Measurements from ENCODE around the gene SART3. TPM values are rescaled to one million over a fixed set of nuclear protein-coding genes. Genes with fewer than 3 reads are reported as not detected.
"Not testable (repeated sequence)": the region's sequence is repeated elsewhere in the genome, so short reads cannot be mapped to it uniquely, and the experiment has no call there.

The SART3 gene
- total RNA-seq, 1 experiment from 2014 or later, result 108 TPM

GRCh38 chr12:108495823-108496579 lies 65.0 kb downstream of the SART3 start:
- Histone ChIP-seq H3K27ac (ENCODE audit: low read length) (no peak overlapping the region), H3K9me3 (ENCODE audit: low read length) (no peaks in the 10 kb centered on the region), H2AFZ (ENCODE audit: low read length) (no peak overlapping the region)

GRCh38 chr12:108495054-108495453 lies 65.9 kb downstream of the SART3 start:
- DNase-seq, result peak; percentile 85
- no peaks in the 10 kb centered on the region for H4K20me1 ChIP-seq (ENCODE audit: insufficient read depth, low read depth, low read length)
- H3K27me3 ChIP-seq (ENCODE audit: low read length), result no peaks in the 10 kb centered on the region
- H3K9me3 ChIP-seq (ENCODE audit: low read length), result no peaks in the 10 kb centered on the region
- no peak overlapping the region for H3K4me3 ChIP-seq (ENCODE audit: low read length)
- H3K27ac ChIP-seq (ENCODE audit: low read length), result no peak overlapping the region
- H3K9ac ChIP-seq (ENCODE audit: low read length), result no peak overlapping the region
- H2AFZ ChIP-seq (ENCODE audit: low read length), result no peak overlapping the region
- no peaks in the 10 kb centered on the region for H3K36me3 ChIP-seq (ENCODE audit: insufficient read depth, low read length)
- no peaks in the 10 kb centered on the region for H3K9me2 ChIP-seq (replicated peaks; ENCODE audit: insufficient read depth, low read length)
- H3K79me2 ChIP-seq (ENCODE audit: low read length), result no peaks in the 10 kb centered on the region
- H3K4me2 ChIP-seq (ENCODE audit: low read depth, low read length, poor library complexity, severe bottlenecking), result no peak overlapping the region
- H3K4me1 ChIP-seq (ENCODE audit: low read length), result no peaks in the 10 kb centered on the region

More at GRCh38 chr12:108495823-108496579, 65.0 kb downstream of the SART3 start:
- Histone ChIP-seq H3K9me2 (replicated peaks; ENCODE audit: insufficient read depth, low read length) (no peaks in the 10 kb centered on the region), H3K27me3 (ENCODE audit: low read length) (no peaks in the 10 kb centered on the region), H3K4me3 (ENCODE audit: low read length) (no peak overlapping the region), H3K9ac (ENCODE audit: low read length) (no peak overlapping the region), H3K36me3 (ENCODE audit: insufficient read depth, low read length) (no peaks in the 10 kb centered on the region), H3K4me1 (ENCODE audit: low read length) (no peaks in the 10 kb centered on the region), H3K79me2 (ENCODE audit: low read length) (no peaks in the 10 kb centered on the region), H4K20me1 (ENCODE audit: insufficient read depth, low read depth, low read length) (no peaks in the 10 kb centered on the region), H3K4me2 (ENCODE audit: low read depth, low read length, poor library complexity, severe bottlenecking) (no peak overlapping the region)
- DNase-seq, result no peak

DNA sequence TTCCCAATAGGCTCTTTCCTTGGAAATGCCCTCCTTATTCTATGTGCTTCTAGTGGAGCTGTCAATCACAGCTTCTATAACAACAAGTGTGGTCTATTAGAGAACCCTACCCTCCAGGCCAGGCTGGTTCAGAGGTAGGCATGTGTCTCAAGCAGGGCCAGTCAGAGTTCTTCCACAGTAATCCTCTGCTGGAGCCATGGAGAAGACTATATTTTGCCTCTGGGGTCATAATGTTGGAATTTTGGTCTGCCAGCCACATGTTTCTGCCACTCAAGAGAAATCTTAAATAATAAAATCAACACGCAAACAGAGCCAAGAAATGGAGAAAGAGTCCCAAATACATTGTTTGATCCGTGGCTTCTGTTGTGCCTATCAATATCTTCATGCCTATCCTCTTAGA lies 69.7 kb downstream of the SART3 start:
- H3K27me3 ChIP-seq (ENCODE audit: low read length), result no peaks in the 10 kb centered on the region
- no peaks in the 10 kb centered on the region for H4K20me1 ChIP-seq (ENCODE audit: insufficient read depth, low read depth, low read length)

GRCh38 chr12:108487029-108487428 lies 73.9 kb downstream of the SART3 start:
- H3K36me3 ChIP-seq (ENCODE audit: insufficient read depth, low read length); H3K9ac ChIP-seq (ENCODE audit: low read length); DNase-seq; H4K20me1 ChIP-seq (ENCODE audit: insufficient read depth, low read depth, low read length); H3K27ac ChIP-seq (ENCODE audit: low read length); H3K9me3 ChIP-seq (ENCODE audit: low read length); H3K4me2 ChIP-seq (ENCODE audit: low read depth, low read length, poor library complexity, severe bottlenecking); H3K27me3 ChIP-seq (ENCODE audit: low read length); H3K79me2 ChIP-seq (ENCODE audit: low read length); H3K4me3 ChIP-seq (ENCODE audit: low read length); H3K4me1 ChIP-seq (ENCODE audit: low read length); H2AFZ ChIP-seq (ENCODE audit: low read length); H3K9me2 ChIP-seq (replicated peaks; ENCODE audit: insufficient read depth, low read length): not testable (repeated sequence)

More for the DNA sequence above, 69.7 kb downstream of the SART3 start:
- H3K9ac ChIP-seq (ENCODE audit: low read length), result no peak overlapping the region
- no peaks in the 10 kb centered on the region for H3K9me2 ChIP-seq (replicated peaks; ENCODE audit: insufficient read depth, low read length)
- H3K9me3 ChIP-seq (ENCODE audit: low read length), result no peaks in the 10 kb centered on the region
- H3K36me3 ChIP-seq (ENCODE audit: insufficient read depth, low read length), result no peaks in the 10 kb centered on the region
- H3K4me2 ChIP-seq (ENCODE audit: low read depth, low read length, poor library complexity, severe bottlenecking), result no peak overlapping the region
- no peaks in the 10 kb centered on the region for H3K4me1 ChIP-seq (ENCODE audit: low read length)
- no peak overlapping the region for H3K4me3 ChIP-seq (ENCODE audit: low read length)
- H3K79me2 ChIP-seq (ENCODE audit: low read length), result no peaks in the 10 kb centered on the region
- no peak overlapping the region for H2AFZ ChIP-seq (ENCODE audit: low read length)
- no peak overlapping the region for H3K27ac ChIP-seq (ENCODE audit: low read length)
- DNase-seq, result no peak

- H3K9me2 ChIP-seq (replicated peaks; ENCODE audit: insufficient read depth, low read length); H2AFZ ChIP-seq (ENCODE audit: low read length); H3K4me1 ChIP-seq (ENCODE audit: low read length); H3K79me2 ChIP-seq (ENCODE audit: low read length); H3K27ac ChIP-seq (ENCODE audit: low read length); H3K4me2 ChIP-seq (ENCODE audit: low read depth, low read length, poor library complexity, severe bottlenecking); H3K36me3 ChIP-seq (ENCODE audit: insufficient read depth, low read length); H3K9me3 ChIP-seq (ENCODE audit: low read length); H3K27me3 ChIP-seq (ENCODE audit: low read length); H3K9ac ChIP-seq (ENCODE audit: low read length); H3K4me3 ChIP-seq (ENCODE audit: low read length); DNase-seq; H4K20me1 ChIP-seq (ENCODE audit: insufficient read depth, low read depth, low read length): not testable (repeated sequence)
Measured at GRCh38 chr12:108485371-108485770, 75.6 kb downstream of the SART3 start.

- Histone ChIP-seq H3K36me3 (ENCODE audit: insufficient read depth, low read length) (no peaks in the 10 kb centered on the region), H3K9me3 (ENCODE audit: low read length) (no peaks in the 10 kb centered on the region), H3K4me1 (ENCODE audit: low read length) (no peaks in the 10 kb centered on the region), H3K4me2 (ENCODE audit: low read depth, low read length, poor library complexity, severe bottlenecking) (no peak overlapping the region), H3K27ac (ENCODE audit: low read length) (no peak overlapping the region), H4K20me1 (ENCODE audit: insufficient read depth, low read depth, low read length) (no peaks in the 10 kb centered on the region), H3K27me3 (ENCODE audit: low read length) (no peaks in the 10 kb centered on the region), H3K79me2 (ENCODE audit: low read length) (no peaks in the 10 kb centered on the region), H3K9ac (ENCODE audit: low read length) (no peak overlapping the region), H3K9me2 (replicated peaks; ENCODE audit: insufficient read depth, low read length) (no peaks in the 10 kb centered on the region), H3K4me3 (ENCODE audit: low read length) (no peak overlapping the region), H2AFZ (ENCODE audit: low read length) (no peak overlapping the region)
- no peak for DNase-seq
Measured at GRCh38 chr12:108484845-108485244, 76.1 kb downstream of the SART3 start.

- Histone ChIP-seq H3K4me3 (ENCODE audit: low read length) (no peak overlapping the region), H2AFZ (ENCODE audit: low read length) (no peak overlapping the region), H3K9me2 (replicated peaks; ENCODE audit: insufficient read depth, low read length) (no peaks in the 10 kb centered on the region), H3K9ac (ENCODE audit: low read length) (no peak overlapping the region), H3K9me3 (ENCODE audit: low read length) (no peaks in the 10 kb centered on the region), H4K20me1 (ENCODE audit: insufficient read depth, low read depth, low read length) (no peaks in the 10 kb centered on the region), H3K4me1 (ENCODE audit: low read length) (no peaks in the 10 kb centered on the region), H3K27ac (ENCODE audit: low read length) (no peak overlapping the region), H3K4me2 (ENCODE audit: low read depth, low read length, poor library complexity, severe bottlenecking) (no peak overlapping the region), H3K27me3 (ENCODE audit: low read length) (no peaks in the 10 kb centered on the region), H3K36me3 (ENCODE audit: insufficient read depth, low read length) (no peaks in the 10 kb centered on the region), H3K79me2 (ENCODE audit: low read length) (no peaks in the 10 kb centered on the region)
- DNase-seq, result no peak
Measured at GRCh38 chr12:108484431-108484830, 76.5 kb downstream of the SART3 start.

GRCh38 chr12:108483213-108484059 lies 77.5 kb downstream of the SART3 start:
- H3K4me2 ChIP-seq (ENCODE audit: low read depth, low read length, poor library complexity, severe bottlenecking), result no peak overlapping the region
- H4K20me1 ChIP-seq (ENCODE audit: insufficient read depth, low read depth, low read length), result no peaks in the 10 kb centered on the region
- no peak for DNase-seq
- no peaks in the 10 kb centered on the region for H3K9me3 ChIP-seq (ENCODE audit: low read length)
- H3K36me3 ChIP-seq (ENCODE audit: insufficient read depth, low read length), result no peaks in the 10 kb centered on the region
- H3K4me1 ChIP-seq (ENCODE audit: low read length), result no peaks in the 10 kb centered on the region
- H3K4me3 ChIP-seq (ENCODE audit: low read length), result no peak overlapping the region
- H2AFZ ChIP-seq (ENCODE audit: low read length), result no peak overlapping the region
- H3K79me2 ChIP-seq (ENCODE audit: low read length), result no peaks in the 10 kb centered on the region
- no peak overlapping the region for H3K9ac ChIP-seq (ENCODE audit: low read length)
- no peak overlapping the region for H3K27ac ChIP-seq (ENCODE audit: low read length)
- H3K9me2 ChIP-seq (replicated peaks; ENCODE audit: insufficient read depth, low read length), result no peaks in the 10 kb centered on the region
- no peaks in the 10 kb centered on the region for H3K27me3 ChIP-seq (ENCODE audit: low read length)

Measured in Karpas-422 (cell line).